Adipocyte (in vitro differentiated cells): Measurements from ENCODE around the gene SLC9A9.

ENCODE experiments used
- DNase-seq: peaks from one replicate; pipeline ENCODE4 v3.0.0-alpha.2; 2015; ENCODE audit warnings: low read depth
- H3K27me3 ChIP-seq: replicated peaks from 2 replicates; pipeline ENCODE4 v1.7.0; 2013; ENCODE audit warnings: mild to moderate bottlenecking, low read length, moderate library complexity; ENCODE audit not compliant: control insufficient read depth, insufficient read depth
- H3K36me3 ChIP-seq: 2 replicates; pipeline ENCODE4 v1.7.0; 2013; ENCODE audit warnings: low read length, mild to moderate bottlenecking, moderate library complexity; ENCODE audit not compliant: control insufficient read depth, insufficient read depth, severe bottlenecking
- H3K4me1 ChIP-seq: 2 replicates; pipeline ENCODE4 v1.7.0; 2013; ENCODE audit warnings: mild to moderate bottlenecking, low read length, moderate library complexity; ENCODE audit not compliant: control insufficient read depth, insufficient read depth
- H3K4me3 ChIP-seq: 2 replicates; pipeline ENCODE4 v1.7.0; 2013; ENCODE audit warnings: mild to moderate bottlenecking, low read length, moderate library complexity
- H3K9ac ChIP-seq: 2 replicates; pipeline ENCODE4 v1.7.0; 2013; ENCODE audit warnings: mild to moderate bottlenecking, low read length, moderate library complexity
- H3K9me3 ChIP-seq: 2 replicates; pipeline ENCODE4 v1.7.0; 2013; ENCODE audit warnings: mild to moderate bottlenecking, low read length, moderate library complexity; ENCODE audit not compliant: control insufficient read depth

SLC9A9 gene

DNA sequence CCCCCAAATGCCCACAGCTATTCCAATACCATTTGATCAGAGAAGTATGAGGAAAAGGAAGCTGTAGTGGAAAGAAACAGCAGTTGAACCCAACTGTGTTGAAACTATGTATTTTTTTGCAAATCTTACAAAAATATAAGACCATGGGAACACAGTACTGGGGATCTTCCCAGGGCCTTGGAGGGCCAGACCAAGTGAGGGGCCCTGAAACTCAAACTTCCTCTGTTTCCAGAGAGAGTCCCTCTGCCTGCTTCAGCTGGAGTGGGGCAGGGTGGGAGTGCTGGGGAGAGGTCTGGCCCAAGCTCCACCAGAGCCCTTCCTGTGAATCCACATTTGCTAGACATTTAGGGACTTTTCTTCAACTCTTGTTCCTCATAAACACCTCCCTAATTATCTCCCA, 464.8 kb downstream of the SLC9A9 start:
- no peaks in the 10 kb centered on the region for H3K27me3 ChIP-seq
- H3K9me3 ChIP-seq: no peaks in the 10 kb centered on the region
- no peak overlapping the region for H3K4me3 ChIP-seq
- H3K4me1 ChIP-seq: no peaks in the 10 kb centered on the region
- DNase-seq: no peak
- no peak overlapping the region for H3K9ac ChIP-seq
- no peaks in the 10 kb centered on the region for H3K36me3 ChIP-seq

DNA sequence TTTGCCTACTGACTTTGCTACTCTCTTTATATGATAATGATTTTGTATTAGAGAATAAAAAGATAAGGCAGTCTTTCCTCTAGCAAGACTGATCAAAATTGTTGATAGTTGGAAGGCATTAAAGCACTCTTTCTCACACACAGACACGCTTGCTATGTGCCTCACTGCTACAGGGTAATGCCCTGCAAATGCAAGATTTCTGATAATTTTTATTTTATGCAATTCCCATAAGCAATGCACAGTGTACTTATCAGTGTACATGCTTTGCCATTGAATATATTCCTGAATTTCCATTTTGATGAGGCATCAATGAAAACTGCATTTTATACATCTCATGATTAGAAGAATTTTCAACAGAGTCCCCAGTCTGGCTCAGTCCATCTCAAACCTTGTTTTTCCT, 465.5 kb downstream of the SLC9A9 start:
- H3K36me3 ChIP-seq: no peaks in the 10 kb centered on the region
- no peaks in the 10 kb centered on the region for H3K27me3 ChIP-seq
- no peaks in the 10 kb centered on the region for H3K4me1 ChIP-seq
- H3K9ac ChIP-seq: no peak overlapping the region
- H3K4me3 ChIP-seq: no peak overlapping the region
- no peaks in the 10 kb centered on the region for H3K9me3 ChIP-seq
- DNase-seq: no peak

DNA sequence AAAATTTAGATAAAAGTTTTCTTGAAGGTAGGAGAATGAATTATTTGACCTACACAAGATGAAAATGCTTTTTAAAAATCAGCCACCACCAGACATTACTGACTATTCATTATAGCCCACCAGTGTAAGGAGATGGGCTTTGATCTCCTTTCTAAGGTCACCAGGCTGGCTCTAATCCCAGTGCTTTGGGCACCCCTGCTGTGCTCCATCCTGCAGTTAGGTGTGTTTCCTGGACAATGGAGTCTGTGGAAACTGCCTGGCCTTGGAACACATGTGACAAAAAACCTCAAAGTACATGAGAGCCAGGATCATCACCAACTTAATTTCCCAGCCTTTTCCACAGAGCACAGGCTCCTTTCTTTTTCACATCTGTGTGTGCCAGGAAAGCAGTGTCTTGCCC, 467.8 kb downstream of the SLC9A9 start:
- Histone ChIP-seq H3K9ac (no peak overlapping the region), H3K36me3 (no peaks in the 10 kb centered on the region), H3K4me3 (no peak overlapping the region), H3K9me3 (no peaks in the 10 kb centered on the region), H3K4me1 (no peaks in the 10 kb centered on the region), H3K27me3 (no peaks in the 10 kb centered on the region)
- no peak for DNase-seq

DNA sequence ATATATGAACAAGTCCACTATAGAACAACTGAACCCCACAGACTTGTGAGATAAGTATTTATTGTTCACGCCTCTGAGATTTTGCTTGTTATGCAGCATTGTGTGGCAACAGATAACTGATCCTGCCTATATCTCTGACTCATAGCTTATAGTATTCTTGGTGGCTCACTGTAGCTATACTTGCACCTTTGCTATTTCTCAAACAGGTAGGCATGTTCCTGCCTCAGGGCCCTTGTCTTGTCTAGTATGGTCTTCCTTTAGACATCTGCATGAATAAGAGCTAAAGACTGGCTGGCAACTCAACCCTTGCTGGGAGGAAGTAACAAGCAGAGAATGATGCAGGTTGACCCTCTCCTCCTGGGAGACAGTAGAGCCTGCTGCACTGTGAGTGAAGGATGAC, 472.6 kb downstream of the SLC9A9 start:
- no peaks in the 10 kb centered on the region for H3K27me3 ChIP-seq
- no peak overlapping the region for H3K9ac ChIP-seq
- no peak overlapping the region for H3K4me3 ChIP-seq
- DNase-seq: no peak
- H3K9me3 ChIP-seq: no peaks in the 10 kb centered on the region
- H3K4me1 ChIP-seq: no peaks in the 10 kb centered on the region
- no peaks in the 10 kb centered on the region for H3K36me3 ChIP-seq

DNA sequence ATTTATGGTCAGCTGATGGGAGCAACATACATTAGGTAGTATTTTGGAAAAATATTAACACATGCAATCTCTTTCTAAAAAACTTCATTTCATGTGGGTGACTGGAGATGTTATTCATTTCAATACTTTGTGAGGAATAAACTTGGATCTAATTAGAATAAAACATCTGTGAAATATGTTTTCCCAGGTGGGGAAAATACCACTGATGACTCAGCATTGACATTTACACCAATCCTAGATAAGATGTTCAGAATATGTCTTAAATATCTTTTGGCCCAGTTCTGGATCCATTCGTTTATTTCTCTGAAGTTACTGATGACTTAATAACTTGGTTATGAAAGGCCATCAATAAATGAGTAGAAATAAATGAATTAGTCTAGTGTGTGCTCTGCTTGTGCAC, 481.1 kb downstream of the SLC9A9 start:
- DNase-seq: no peak
- Histone ChIP-seq H3K27me3 (no peaks in the 10 kb centered on the region), H3K4me1 (peaks cover 5% of the 10 kb centered on the region)

DNA sequence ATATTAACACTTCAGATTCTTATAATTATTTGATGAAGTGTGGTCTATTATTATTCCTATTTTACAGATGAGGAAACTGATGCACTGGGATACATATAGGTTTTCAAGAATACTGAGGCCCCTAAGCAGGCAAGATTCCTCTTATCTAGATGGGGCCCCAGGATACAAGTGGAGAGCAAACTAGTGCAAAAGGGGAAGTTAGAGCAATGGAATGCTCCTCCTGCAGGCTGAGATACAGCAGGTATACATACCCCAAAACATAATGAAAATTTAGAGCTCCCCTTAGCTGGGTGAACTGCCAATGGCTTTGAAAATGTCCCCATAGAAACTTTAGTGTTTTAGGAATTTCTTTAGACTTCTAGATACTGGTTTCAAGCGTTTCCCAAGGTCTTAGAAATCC, 481.6 kb downstream of the SLC9A9 start:
- Histone ChIP-seq H3K36me3 (no peaks in the 10 kb centered on the region), H3K27me3 (no peaks in the 10 kb centered on the region), H3K9ac (no peak overlapping the region), H3K4me1 (peaks cover 5% of the 10 kb centered on the region), H3K9me3 (no peaks in the 10 kb centered on the region), H3K4me3 (no peak overlapping the region)
- DNase-seq: no peak

More for the DNA sequence above, 481.1 kb downstream of the SLC9A9 start:
- no peak overlapping the region for H3K9ac ChIP-seq
- H3K4me3 ChIP-seq: no peak overlapping the region
- no peaks in the 10 kb centered on the region for H3K36me3 ChIP-seq
- no peaks in the 10 kb centered on the region for H3K9me3 ChIP-seq

DNA sequence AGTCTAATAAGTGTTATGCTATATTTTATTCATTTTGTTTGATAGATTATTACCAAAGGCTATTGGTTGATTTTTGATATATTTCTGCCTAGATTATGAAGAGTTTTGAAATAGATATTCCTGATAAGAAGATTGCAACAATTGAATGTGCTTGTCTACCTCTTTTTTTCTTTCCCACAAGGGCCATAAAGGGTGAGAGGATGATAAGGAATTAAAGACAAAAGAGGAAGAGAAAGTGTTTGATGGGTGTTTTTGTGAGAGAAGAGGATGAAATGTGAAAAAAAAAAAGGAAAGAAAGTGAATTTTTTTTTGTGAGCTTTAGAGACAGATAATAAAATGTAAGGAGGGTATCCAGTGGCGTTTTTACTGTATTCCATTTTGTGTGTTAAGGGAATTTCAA, 484.3 kb downstream of the SLC9A9 start:
- H3K27me3 ChIP-seq: no peaks in the 10 kb centered on the region
- no peaks in the 10 kb centered on the region for H3K9me3 ChIP-seq
- H3K9ac ChIP-seq: no peak overlapping the region
- no peak overlapping the region for H3K4me3 ChIP-seq
- no peaks in the 10 kb centered on the region for H3K36me3 ChIP-seq
- no peak for DNase-seq
- peaks cover 9% of the 10 kb centered on the region for H3K4me1 ChIP-seq

DNA sequence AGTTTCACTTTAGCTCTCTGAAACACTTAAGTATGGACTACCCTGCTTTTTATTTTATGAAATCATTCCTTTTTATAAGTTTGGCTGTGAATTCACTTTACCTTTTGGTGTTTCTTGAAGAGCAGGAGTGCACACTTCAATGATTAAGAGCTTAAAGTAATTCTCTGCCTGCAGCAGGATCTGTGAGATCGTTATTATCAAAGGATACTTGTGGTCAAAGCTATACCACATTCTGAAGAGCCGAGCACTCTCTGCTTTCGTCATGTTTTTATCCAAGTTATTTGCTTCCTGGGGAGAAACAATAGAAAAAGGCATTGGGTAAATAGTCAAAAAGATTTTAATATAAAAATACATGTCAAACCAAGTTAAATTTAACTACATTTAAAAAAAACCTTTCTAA, 485.0 kb downstream of the SLC9A9 start:
- no peaks in the 10 kb centered on the region for H3K27me3 ChIP-seq
- DNase-seq: peak; percentile 19
- no peaks in the 10 kb centered on the region for H3K9me3 ChIP-seq
- no peak overlapping the region for H3K4me3 ChIP-seq
- no peak overlapping the region for H3K9ac ChIP-seq
- H3K36me3 ChIP-seq: no peaks in the 10 kb centered on the region
- H3K4me1 ChIP-seq: peaks cover 9% of the 10 kb centered on the region

DNA sequence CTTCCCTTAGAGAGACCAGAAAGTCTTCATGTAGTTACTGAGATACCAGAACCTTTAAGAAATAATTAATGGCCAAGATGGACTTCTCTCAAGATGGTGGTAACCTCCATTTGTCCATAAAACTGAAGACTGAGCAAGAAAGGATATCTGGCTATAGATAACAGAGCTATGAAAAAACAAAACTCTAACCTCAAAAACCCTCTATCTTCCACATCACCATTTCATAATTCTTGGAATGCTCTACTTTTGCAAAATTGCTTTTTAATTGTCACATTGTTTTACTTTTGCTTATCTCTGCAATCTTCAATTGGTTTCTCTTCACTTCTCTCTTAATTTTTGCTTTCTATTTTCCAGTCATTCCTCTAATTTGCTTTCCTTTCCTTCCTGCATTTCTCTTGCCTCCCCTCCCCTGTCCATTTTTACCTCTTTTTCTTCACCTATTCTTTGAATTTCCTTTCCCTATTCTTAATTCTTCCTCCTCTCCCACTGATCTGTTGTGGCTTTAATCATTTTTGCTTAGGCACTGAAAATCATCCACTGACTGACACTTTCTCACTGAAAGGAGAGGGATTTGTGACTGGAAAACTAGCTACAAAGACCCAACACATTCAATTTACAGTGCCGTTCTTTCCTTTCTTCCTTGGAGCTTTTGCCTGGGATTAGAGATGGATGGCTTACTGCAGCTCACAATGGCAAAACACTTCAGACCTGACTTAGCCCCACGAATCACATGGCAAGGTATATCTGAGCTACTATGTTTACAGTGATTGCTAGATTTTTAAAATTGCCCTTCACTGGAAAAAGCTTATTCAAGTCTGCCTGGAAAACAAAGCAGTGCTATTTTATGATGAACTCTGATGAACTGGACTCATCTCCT, 485.9 kb downstream of the SLC9A9 start:
- Histone ChIP-seq H3K4me1 (peaks cover 9% of the 10 kb centered on the region), H3K27me3 (no peaks in the 10 kb centered on the region), H3K9ac (no peak overlapping the region), H3K4me3 (no peak overlapping the region), H3K36me3 (no peaks in the 10 kb centered on the region), H3K9me3 (no peaks in the 10 kb centered on the region)
- DNase-seq: no peak

DNA sequence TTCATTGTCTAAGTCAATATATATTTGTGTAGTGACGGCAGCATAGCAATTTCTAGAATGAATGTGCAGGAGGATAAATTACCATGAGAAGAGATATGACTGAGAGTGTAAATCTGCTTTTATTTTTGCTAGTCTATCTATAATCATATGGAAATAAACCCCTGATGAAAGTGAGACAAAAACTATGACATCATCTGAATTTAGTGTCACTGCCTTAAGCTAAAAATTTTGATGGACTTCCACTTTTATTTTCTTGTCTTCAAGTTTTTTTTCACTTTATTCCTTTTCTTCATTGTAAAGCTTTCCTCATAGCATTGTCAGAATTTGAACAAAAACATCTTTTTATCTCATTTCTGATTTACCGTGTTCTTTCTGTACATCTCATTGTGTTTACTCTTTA, 486.7 kb downstream of the SLC9A9 start:
- Histone ChIP-seq H3K4me3 (no peak overlapping the region), H3K4me1 (peaks cover 9% of the 10 kb centered on the region), H3K9me3 (no peaks in the 10 kb centered on the region), H3K36me3 (no peaks in the 10 kb centered on the region), H3K9ac (no peak overlapping the region), H3K27me3 (no peaks in the 10 kb centered on the region)
- no peak for DNase-seq

DNA sequence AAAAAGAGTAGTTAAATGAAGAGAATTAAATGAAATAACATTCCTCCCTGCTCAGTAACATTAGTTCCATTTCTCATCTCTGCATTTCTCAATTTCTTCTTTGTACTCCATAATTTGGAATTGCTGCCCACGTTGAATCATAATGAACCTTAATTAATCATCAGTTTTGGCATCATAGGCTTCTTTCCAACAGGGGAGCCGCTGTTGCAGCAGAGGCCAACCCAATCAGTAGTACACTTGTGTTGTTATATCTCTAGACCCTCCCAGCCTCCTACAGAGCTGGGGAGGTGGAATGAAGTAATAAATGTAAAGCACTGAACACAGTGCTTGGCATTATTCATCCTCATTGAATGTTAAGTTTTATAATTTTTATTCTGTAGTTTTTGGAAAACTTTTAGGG, 488.0 kb downstream of the SLC9A9 start:
- H3K4me3 ChIP-seq: no peak overlapping the region
- H3K4me1 ChIP-seq: peaks cover 9% of the 10 kb centered on the region
- no peak overlapping the region for H3K9ac ChIP-seq
- no peak for DNase-seq
- H3K27me3 ChIP-seq: no peaks in the 10 kb centered on the region
- H3K9me3 ChIP-seq: no peaks in the 10 kb centered on the region
- no peaks in the 10 kb centered on the region for H3K36me3 ChIP-seq
